ENCODE measurements around the gene SFSWAP.
"Not testable (repeated sequence)": the region's sequence is repeated elsewhere in the genome, so short reads cannot be mapped to it uniquely, and the experiment has no call there.

Gene SFSWAP

GRCh38 chr12:131737150-131737827 lies 26.4 kb downstream of the SFSWAP start:
- DNase-seq: peak; percentile 99

- no peak for DNase-seq
Measured at GRCh38 chr12:131738196-131738595, 27.3 kb downstream of the SFSWAP start.

GRCh38 chr12:131740626-131741025 lies 29.7 kb downstream of the SFSWAP start:
- DNase-seq: no peak

DNA sequence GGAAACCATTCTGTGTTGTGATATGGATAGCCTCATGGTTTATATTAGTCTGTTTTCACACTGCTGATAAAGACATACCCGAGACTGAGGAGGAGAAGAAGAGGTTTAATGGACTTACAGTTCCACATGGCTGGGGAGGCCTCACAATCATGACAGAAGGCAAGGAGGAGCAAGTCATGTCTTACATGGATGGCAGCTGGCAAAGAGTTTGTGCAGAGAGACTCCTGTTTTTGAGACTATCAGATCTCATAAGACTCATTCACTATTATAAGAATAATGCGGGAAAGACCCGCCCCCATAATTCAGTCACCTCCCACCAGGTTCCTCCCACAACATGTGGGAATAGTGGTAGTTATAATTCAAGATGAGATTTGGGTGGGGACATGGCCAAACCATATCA lies 31.9 kb downstream of the SFSWAP start:
- DNase-seq: not testable (repeated sequence)

DNA sequence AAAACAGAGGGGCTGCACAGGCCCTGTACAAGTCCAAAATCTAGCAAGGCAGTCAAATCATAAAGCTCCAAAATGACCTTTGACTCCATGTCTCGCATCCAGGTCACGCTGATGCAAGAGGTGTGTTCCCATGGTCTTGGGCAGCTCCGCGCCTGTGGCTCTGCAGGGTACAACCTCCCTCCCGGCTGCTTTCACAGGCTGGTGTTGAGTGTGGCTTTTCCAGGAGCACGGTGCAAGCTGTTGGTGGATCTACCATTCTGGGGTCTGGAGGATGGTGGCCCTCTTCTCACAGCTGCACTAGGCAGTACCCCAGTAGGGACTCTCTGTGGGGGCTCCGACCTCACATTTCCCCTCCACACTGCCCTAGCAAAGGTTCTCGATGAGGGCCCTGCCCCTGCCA lies 32.5 kb downstream of the SFSWAP start:
- DNase-seq: peak; percentile 25

DNA sequence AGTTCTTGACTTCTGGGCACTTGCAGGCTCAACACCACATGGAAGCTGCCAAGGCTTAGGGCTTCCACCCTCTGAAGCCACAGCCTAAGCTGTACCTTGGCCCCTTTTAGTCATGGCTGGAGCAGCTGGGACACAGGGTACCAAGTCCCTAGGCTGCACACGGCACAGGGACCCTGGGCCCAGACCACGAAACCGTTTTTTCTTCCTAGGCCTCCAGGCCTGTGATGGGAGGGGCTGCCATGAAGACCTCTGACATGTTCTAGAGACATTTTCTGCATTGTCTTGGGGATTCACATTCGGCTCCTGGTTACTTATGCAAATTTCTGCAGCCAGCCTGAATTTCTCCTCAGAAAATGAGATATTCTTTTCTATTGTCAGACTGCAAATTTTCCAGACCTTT lies 33.0 kb downstream of the SFSWAP start:
- peak; percentile 35 for DNase-seq

DNA sequence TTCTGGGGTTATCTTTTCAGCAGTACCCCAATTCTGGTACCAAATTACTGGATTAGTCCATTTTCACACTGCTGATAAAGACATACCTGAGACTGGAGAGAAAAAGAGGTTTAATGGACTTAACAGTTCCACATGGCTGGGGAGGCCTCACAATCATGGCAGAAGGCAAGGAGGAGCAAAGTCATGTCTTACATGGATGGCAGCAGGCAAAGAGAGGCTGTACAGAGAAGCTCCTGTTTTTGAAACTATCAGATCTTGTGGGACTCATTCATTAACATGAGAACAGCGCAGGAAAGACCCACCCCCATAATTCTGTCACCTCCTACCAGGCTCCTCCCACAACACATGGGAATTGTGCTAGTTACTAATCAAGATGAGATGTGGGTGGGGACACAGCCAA lies 33.8 kb downstream of the SFSWAP start:
- DNase-seq: peak; percentile 43

DNA sequence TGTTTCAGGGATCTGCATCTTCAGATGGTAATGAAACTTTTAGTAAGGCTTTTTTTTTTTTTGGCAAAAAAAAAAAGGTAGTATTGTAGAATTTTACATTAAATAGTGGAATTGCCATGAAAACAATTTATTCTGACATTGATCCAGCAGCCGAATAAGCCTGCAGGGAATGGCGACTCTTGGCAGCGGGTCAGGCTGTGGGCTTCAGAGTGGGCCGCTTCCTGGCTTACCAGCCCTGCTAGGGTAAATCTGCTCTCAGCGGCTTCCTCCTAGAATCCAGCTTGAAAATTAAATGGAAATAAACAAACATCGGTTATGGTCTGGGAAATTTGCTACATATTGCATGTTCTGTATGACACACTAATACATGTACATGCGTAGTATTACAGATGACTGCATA lies 34.8 kb downstream of the SFSWAP start:
- no peak for DNase-seq

GRCh38 chr12:131747276-131748177 lies 36.6 kb downstream of the SFSWAP start:
- DNase-seq: peak; percentile 56

DNA sequence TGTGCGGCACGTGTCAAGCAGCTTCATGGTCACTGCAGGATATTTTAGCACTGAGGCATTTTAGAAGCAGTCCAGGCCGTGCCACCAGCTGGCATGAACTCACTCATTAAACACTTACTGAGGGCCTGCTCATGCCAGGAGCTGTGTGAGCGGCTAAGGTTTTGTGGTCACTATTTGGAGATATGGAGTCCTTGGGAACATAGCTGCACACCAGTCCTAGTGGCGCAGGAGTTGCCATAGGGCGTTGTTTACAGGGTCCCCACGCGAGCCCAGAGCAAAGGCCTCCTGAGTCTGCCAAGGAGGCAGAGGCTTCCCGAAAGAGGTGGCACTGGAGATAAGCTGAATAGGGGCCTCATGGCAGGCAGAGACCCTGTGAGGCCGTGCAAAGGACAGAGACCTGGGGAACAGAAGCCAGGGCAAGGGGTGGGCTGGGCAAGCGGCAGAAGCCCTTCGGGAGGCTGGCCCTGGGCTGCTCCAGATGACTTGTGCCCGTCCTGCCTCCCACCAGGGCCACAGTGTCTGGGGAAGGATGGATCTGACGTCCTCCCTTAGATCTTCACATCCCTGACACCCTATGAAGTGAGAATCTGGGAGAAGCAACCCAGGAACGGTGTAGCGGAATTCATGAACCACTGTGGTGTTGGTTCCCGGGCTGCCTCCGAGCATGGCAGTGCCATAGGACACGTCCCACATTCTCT lies 38.9 kb downstream of the SFSWAP start:
- peak; percentile 54 for DNase-seq

GRCh38 chr12:131751335-131751734 lies 40.4 kb downstream of the SFSWAP start:
- peak; percentile 38 for DNase-seq

DNA sequence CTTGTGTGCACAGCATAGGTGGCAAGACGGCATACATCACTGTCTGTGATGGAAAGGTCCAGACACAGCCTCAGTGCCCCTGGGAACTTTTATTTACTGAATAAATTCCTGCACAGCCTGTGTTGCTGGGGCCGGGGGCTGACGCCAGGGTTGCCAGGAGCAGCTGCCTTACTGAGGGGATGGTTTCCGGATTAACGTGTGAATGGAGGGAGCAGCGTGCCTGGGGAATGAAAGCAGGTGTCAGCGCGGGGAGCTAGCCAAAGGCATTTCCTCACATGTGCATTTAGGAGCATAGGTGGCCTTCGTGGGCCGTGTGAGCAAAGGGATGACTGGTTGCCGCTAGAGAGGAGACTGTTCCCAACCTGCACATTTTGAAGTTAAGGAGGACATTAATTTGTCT lies 41.6 kb downstream of the SFSWAP start:
- no peak for DNase-seq

- DNase-seq: no peak
Measured at GRCh38 chr12:131753005-131753404, 42.1 kb downstream of the SFSWAP start.

DNA sequence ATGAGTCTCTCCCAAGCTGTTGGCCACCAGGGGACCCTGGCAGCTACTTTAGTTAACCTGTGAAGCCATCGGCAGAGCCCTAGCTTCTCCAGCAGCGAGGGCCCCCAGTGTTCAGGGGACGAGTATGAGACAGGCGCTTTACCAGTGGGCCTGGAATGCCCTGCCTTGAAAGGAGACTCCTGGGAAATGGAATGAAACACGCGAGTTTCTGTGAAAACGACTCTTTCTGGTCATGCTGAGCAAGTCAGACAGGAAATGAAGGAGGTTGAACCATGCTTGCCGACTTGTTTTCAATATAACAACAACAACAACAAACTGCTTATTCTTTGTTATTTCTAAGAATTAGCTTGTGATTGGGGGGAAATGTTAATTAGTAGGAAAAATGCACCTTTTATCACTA lies 42.9 kb downstream of the SFSWAP start:
- no peak for DNase-seq

DNA sequence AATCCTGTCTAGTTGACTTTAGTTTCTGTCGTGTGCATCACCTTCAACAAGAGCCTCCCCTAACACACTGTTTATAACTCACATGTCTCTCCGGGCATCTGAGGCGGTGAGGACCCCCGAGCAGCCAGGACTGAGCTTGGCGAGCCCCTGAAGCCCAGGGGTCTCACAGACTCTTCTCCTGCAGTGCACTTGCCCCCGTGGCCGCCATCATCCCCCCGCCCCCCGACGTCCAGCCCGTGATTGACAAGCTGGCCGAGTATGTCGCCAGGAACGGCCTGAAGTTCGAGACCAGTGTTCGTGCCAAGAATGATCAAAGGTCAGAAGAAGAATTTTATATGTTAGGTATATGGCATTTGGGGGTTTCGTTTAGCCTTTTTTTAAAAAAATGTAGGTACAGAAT lies 43.3 kb downstream of the SFSWAP start:
- DNase-seq: no peak

DNA sequence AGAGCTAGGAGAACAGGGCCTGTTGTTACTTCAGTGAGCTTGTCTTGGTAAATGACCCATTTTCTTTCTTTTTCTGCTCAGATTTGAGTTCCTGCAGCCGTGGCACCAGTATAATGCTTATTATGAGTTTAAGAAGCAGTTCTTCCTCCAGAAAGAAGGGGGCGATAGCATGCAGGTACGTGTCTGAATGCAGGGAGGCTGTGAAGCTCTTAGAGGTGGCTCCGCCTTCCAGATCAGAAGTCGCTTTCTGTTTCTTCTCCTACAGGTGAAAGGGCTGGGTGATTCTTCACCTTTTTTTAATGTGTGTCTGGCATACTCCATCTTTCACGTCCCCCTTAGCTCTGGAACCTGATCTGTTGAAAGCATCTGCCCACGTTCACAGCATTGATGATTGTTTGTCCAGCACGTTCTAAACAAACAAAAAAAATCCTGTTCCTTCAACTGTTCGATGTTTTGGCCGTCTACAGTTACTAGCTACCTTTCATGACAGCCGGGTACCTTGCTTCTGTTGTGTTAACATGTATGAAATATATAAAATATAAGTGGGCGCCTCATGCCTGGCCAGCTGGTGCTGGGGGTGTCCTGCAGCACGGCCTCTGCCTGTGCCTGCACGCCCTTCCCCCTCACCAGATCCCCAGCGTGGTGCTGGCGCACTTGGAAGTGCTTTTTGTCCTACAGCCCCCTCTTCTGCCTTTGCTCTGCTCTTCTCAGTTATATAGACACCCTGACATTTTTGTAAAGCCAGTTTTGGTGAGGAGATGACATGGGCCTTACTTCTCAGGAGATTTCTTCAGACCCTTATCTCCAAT lies 44.6 kb downstream of the SFSWAP start:
- DNase-seq: no peak

DNA sequence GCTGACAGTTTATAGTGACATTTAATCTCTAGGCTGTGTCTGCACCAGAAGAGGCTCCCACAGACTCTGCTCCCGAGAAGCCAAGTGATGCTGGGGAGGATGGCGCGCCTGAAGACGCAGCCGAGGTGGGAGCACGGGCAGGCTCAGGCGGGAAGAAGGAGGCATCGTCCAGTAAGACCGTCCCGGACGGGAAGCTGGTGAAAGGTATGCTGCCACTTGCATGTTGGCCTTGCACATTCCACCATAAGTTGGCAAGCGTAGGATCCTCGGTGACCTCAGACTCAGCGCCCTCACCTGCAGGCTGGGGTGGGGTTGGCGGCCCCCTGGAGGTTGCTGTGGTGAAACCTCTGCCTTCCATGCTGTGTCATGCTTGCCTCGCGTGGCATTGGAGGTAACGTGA lies 45.6 kb downstream of the SFSWAP start:
- no peak for DNase-seq

- DNase-seq: no peak
Measured at GRCh38 chr12:131757111-131757510, 46.2 kb downstream of the SFSWAP start.

DNA sequence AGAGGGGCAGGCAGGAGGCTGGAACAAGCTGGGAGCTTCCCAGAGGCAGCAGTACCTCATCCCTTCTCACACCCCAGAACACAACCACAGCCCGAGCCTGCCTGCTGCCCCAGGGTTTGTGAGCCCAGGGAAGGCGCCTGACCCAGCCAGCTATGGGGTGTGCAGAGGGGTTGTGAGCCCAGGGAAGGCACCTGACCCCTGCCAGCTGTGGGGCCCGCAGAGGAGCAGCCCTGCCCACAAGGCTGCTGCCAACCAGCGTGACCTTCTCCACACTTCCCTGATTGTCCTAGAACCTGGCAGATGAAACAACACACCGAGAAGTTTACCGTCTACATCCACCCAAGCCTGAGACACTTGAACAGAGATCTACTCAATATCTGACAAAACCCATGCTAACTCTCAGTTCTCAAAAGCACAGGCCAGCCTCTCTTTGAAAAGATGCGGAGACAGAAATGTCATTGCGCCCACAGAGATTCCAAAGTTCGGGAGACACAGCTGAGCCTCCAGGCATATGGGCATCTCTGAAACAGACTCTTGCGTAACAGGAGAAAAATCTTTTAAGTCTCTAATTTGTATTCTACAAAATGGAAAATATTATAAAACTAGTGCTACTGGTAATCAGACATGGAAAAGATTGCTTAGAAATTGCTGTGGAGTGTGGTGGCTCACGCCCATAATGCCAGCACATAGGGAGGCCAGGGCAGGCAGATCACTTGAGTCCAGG lies 47.3 kb downstream of the SFSWAP start:
- DNase-seq: no peak

DNA sequence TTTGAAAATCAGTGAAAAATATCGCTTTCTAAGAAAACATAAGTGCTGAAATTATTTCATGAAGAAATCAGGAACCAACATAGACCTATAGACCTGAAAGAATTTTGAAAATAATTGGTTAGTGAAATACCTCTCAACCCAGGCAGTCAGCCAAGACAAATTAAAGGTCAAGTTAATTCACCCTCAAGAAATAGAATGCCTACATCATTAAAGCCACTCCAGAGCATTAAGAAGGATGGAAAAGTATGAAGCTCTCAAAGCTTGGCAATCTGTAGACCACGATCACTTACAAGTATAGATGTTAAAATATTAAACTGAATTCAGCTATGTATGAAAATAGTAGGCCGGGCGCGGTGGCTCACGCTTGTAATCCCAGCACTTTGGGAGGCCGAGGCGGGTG lies 48.3 kb downstream of the SFSWAP start:
- DNase-seq: no peak

DNA sequence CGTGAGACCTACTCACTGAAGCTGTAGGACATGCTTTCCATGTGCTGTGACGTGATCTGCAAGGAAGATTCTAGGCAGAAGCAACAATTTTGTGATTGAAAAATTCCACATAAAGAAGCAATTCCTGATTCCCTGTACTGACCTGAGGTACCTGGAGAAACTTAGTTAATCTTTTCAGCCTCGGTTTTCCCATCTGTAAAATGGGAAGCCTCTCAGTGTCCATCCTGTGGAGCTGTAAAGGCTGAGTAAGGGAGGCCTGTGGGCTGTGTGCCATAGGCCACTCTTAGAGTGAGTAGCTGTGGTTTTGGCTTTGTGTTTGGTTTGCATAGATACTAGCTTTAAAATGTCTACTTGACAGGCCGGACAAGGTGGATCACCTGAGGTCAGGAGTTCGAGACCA lies 50.7 kb downstream of the SFSWAP start:
- no peak for DNase-seq

GRCh38 chr12:131764738-131765137 lies 53.8 kb downstream of the SFSWAP start:
- DNase-seq: no peak
